Kidney (tissue), 14 donors: Measurements from ENCODE around the gene LIN54. TPM values are rescaled to one million over a fixed set of nuclear protein-coding genes. Genes with fewer than 3 reads are reported as not detected.
"Not testable (repeated sequence)": the region's sequence is repeated elsewhere in the genome, so short reads cannot be mapped to it uniquely, and the experiment has no call there.

Experiments used
- DNase-seq, 5 donors: peaks; one replicate each; pipeline ENCODE4 v3.0.0-alpha.2; 2013 to 2020
- FAIRE-seq: peaks from 2 replicates; lab custom pipeline; 2012; peaks lifted over from hg19 to GRCh38; lab: Jason Lieb, UNC
- H3K27ac ChIP-seq, 2 donors: one replicate each; pipeline ENCODE4 v1.7.0; 2013; ENCODE audit warnings: low read depth in 2 of 2, low read length in 2 of 2, inconsistent platforms in 1 of 2
- H3K27me3 ChIP-seq: one replicate; pipeline ENCODE4 v1.7.1; 2013; ENCODE audit warnings: low read length, inconsistent platforms; ENCODE audit not compliant: control insufficient read depth, insufficient read depth
- H3K36me3 ChIP-seq, 3 donors: one replicate each; pipeline versions ENCODE4 v1.7.0 to v1.7.1; 2013; ENCODE audit warnings: low read length in 3 of 3, control low read depth in 1 of 3, inconsistent platforms in 1 of 3; ENCODE audit not compliant: insufficient read depth in 3 of 3, control insufficient read depth in 2 of 3
- H3K4me1 ChIP-seq, 3 donors: one replicate each; pipeline versions ENCODE4 v1.7.0 to v1.7.1; 2013; ENCODE audit warnings: low read length in 3 of 3, inconsistent platforms in 1 of 3, low read depth in 1 of 3; ENCODE audit not compliant: control insufficient read depth in 2 of 3, insufficient read depth in 2 of 3
- H3K4me3 ChIP-seq, 3 donors: one replicate each; pipeline versions ENCODE4 v1.7.0 to v1.8.1; 2013; ENCODE audit warnings: low read length in 3 of 3, control low read depth in 1 of 3, inconsistent platforms in 1 of 3
- H3K9ac ChIP-seq, 3 donors: one replicate each; pipeline versions ENCODE4 v1.7.0 to v1.7.1; 2013; ENCODE audit warnings: low read length in 3 of 3, control low read depth in 1 of 3, inconsistent platforms in 1 of 3
- H3K9me3 ChIP-seq, 3 donors: one replicate each; pipeline versions ENCODE4 v1.7.0 to v1.7.1; 2013; ENCODE audit warnings: low read length in 3 of 3, control low read depth in 1 of 3, inconsistent platforms in 1 of 3; ENCODE audit not compliant: control insufficient read depth in 2 of 3, insufficient read depth in 1 of 3
- intact Hi-C: fragments of 100-400 bp; cut with DNase I; formaldehyde crosslinking; loops from one replicate; pipeline ENCODE4 v1.11.1; 2022
- polyA plus RNA-seq: library from polyadenylated mRNA; stranded (reverse); fragments of 350-450 nt; fragmentation: Illumina TruSeq; extraction: RNeasy Lipid Tissue Mini Kit (QIAGEN cat#74804); gene quantifications from one replicate; pipeline ENCODE4 v1.2.3, GENCODE V29; 2014; ENCODE audit warnings: low read depth, low replicate concordance; ENCODE audit not compliant: insufficient read depth
- total RNA-seq: library from RNA; stranded (reverse); fragmentation: NEBNext Ultra II Directional; extraction: Animal tissue kit (Norgen Biotek cat#: 25700); gene quantifications from one replicate; pipeline ENCODE4 v1.2.1, GENCODE V29; 2021
- TF ChIP-seq, protein P1 (sequence below): IDR thresholded peaks from 3 replicates; pipeline ENCODE4 v1.5.1; 2012; ENCODE audit warnings: mild to moderate bottlenecking, moderate library complexity, borderline replicate concordance; ENCODE audit not compliant: insufficient read depth; ENCODE audit errors: extremely low read depth
- donor health status: control.
- donor health status: control.
- donor health status: control.
- donor health status: control.
- donor health status: control.
- donor health status: DM: yes; HTN: yes; CAD: no.
- donor health status: Normal renal cell carcinoma (clear cell type).

Gene LIN54
- total and polyA plus RNA-seq, 2 donors from 2014 or later = 2.4 to 11.9 TPM

DNA sequence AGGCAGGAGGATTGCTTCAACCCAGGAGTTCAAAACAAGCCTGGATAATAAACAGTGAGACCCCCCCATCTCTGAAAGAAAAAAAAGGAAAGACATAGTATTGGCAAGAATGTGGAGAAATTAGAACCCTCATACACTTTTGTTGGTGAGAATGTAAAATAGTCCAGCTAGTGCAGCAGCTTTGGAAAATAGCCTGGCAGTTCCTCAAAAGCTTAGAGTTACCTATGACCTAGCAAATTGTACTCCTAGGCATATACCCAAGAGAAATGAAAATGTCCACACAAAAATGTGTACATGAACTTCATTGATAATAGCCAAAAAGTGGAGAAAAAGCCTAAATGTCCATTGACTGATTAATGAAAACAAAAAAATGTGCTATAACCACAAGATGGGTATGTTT, 88.8 kb downstream of the LIN54 start:
- Histone ChIP-seq H3K4me3 (no peak overlapping the region), H3K36me3 (no peaks in the 10 kb centered on the region), H3K9ac (no peak overlapping the region), H3K4me1 (no peaks in the 10 kb centered on the region), H3K9me3 (no peaks in the 10 kb centered on the region), H3K27me3 (no peaks in the 10 kb centered on the region), H3K27ac (no peak overlapping the region)
- TF ChIP-seq, protein P1, sequence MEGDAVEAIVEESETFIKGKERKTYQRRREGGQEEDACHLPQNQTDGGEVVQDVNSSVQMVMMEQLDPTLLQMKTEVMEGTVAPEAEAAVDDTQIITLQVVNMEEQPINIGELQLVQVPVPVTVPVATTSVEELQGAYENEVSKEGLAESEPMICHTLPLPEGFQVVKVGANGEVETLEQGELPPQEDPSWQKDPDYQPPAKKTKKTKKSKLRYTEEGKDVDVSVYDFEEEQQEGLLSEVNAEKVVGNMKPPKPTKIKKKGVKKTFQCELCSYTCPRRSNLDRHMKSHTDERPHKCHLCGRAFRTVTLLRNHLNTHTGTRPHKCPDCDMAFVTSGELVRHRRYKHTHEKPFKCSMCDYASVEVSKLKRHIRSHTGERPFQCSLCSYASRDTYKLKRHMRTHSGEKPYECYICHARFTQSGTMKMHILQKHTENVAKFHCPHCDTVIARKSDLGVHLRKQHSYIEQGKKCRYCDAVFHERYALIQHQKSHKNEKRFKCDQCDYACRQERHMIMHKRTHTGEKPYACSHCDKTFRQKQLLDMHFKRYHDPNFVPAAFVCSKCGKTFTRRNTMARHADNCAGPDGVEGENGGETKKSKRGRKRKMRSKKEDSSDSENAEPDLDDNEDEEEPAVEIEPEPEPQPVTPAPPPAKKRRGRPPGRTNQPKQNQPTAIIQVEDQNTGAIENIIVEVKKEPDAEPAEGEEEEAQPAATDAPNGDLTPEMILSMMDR = no peak
- no peak for DNase-seq
- FAIRE-seq = no peak
- intact Hi-C loops = no loop called here

DNA sequence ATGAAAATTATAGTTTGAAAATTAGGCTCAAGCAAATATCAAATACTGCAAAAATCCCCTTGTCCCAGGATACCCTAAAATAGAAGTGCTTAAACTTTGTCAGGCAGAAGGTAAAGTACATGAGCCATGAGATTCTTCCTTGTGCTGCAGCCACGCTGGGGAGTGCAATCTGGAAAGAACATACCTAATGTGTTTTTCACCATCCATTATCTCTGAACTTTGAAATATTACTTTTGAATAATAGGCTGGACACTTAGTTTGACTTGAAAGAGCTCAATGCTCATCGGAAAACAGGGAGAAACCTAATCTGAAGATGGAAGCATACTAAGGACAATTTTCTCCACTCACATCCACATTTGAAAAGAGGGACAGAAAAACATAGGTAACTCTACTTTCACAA, 91.2 kb downstream of the LIN54 start:
- Histone ChIP-seq H3K9me3 (no peaks in the 10 kb centered on the region), H3K4me1 (no peaks in the 10 kb centered on the region), H3K36me3 (no peaks in the 10 kb centered on the region), H3K4me3 (no peak overlapping the region), H3K9ac (no peak overlapping the region), H3K27me3 (no peaks in the 10 kb centered on the region), H3K27ac (no peak overlapping the region)
- no peak for DNase-seq
- no peak for FAIRE-seq
- TF ChIP-seq, protein P1 = no peak
- intact Hi-C loops = no loop called here

DNA sequence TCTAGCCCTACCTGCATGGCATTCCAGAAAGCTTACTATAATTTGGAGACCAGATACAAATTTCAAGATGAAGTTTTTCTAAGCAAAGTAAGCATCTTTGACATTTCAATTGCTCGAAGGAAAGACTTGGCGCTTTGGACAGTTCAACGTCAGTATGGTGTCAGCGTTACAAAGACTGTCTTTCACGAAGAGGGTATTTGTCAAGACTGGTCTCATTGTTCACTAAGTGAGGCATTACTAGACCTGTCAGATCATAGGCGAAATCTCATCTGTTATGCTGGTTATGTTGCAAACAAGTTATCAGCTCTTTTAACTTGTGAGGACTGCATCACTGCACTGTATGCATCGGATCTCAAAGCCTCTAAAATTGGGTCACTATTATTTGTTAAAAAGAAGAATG, 92.5 kb downstream of the LIN54 start:
- no peaks in the 10 kb centered on the region for H3K27me3 ChIP-seq
- H3K9ac ChIP-seq = no peak overlapping the region
- no peaks in the 10 kb centered on the region for H3K9me3 ChIP-seq
- intact Hi-C loops = no loop called here
- no peak overlapping the region for H3K27ac ChIP-seq
- TF ChIP-seq, protein P1 = no peak
- no peaks in the 10 kb centered on the region for H3K36me3 ChIP-seq
- DNase-seq (no peak), FAIRE-seq (no peak)
- H3K4me3 ChIP-seq = no peak overlapping the region
- no peaks in the 10 kb centered on the region for H3K4me1 ChIP-seq

DNA sequence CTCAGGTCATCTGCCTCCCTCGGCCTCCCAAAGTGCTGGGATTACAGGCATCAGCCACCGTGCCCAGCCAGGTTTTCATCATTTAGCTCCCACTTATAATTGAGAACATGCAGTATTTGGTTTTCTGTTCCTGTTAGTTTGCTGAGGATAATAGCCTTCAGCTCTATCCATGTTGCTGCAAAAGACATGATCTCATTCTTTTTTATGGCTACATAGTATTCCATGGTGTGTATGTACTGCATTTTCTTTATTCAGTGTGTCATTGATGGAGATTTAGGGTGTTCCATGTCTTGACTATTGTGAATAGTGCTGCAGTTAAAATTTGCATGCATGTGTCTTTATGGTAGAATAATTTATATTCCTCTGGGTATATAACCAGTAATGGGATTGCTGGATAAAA, 96.7 kb downstream of the LIN54 start:
- H3K4me3 ChIP-seq, H3K36me3 ChIP-seq, DNase-seq, H3K9me3 ChIP-seq, H3K27ac ChIP-seq, H3K4me1 ChIP-seq, intact Hi-C loops, FAIRE-seq, H3K9ac ChIP-seq, H3K27me3 ChIP-seq: not testable (repeated sequence)
